HEK293 (cell line): ENCODE data around the gene CASKIN1.

Source experiments
- AEBP2 ChIP-seq: fragments of 450-650 bp; formaldehyde crosslinking; IDR thresholded peaks from 2 replicates; pipeline ENCODE4 v1.5.1; 2016; ENCODE audit warnings: missing biosample characterization, missing genetic modification characterization, borderline replicate concordance
- EGR2 ChIP-seq: fragments of 450-650 bp; formaldehyde crosslinking; IDR thresholded peaks from 2 replicates; pipeline ENCODE4 v1.5.1; 2016; ENCODE audit warnings: low read depth, missing biosample characterization, missing genetic modification characterization
- FEZF1 ChIP-seq: fragments of 450-650 bp; formaldehyde crosslinking; IDR thresholded peaks from 2 replicates; pipeline ENCODE4 v1.5.1; 2016; ENCODE audit warnings: missing biosample characterization, missing genetic modification characterization
- KLF9 ChIP-seq: fragments of 450-650 bp; formaldehyde crosslinking; IDR thresholded peaks from 2 replicates; pipeline ENCODE4 v1.5.1; 2016; ENCODE audit warnings: missing biosample characterization, missing genetic modification characterization, low read depth
- SP3 ChIP-seq: fragments of 450-650 bp; formaldehyde crosslinking; IDR thresholded peaks from 2 replicates; pipeline ENCODE4 v1.5.1; 2016; ENCODE audit warnings: missing biosample characterization, missing genetic modification characterization
- ZBTB26 ChIP-seq: fragments of 450-650 bp; formaldehyde crosslinking; optimal IDR thresholded peaks from 2 replicates; pipeline ENCODE3; 2016; ENCODE audit warnings: missing biosample characterization, mild to moderate bottlenecking, missing genetic modification characterization
- ZNF112 ChIP-seq: fragments of 450-650 bp; formaldehyde crosslinking; IDR thresholded peaks from 2 replicates; pipeline ENCODE4 v1.5.0; 2017; ENCODE audit warnings: missing biosample characterization, missing genetic modification characterization
- ZNF148 ChIP-seq: fragments of 450-650 bp; formaldehyde crosslinking; IDR thresholded peaks from 2 replicates; pipeline ENCODE4 v1.5.0; 2017; ENCODE audit warnings: missing biosample characterization, missing genetic modification characterization, borderline replicate concordance
- ZNF221 ChIP-seq: fragments of 450-650 bp; formaldehyde crosslinking; IDR thresholded peaks from 2 replicates; pipeline ENCODE4 v1.5.1; 2017; ENCODE audit warnings: missing biosample characterization, missing genetic modification characterization, borderline replicate concordance
- ZNF302 ChIP-seq: fragments of 450-650 bp; formaldehyde crosslinking; IDR thresholded peaks from 2 replicates; pipeline ENCODE4 v1.5.1; 2016; ENCODE audit warnings: missing biosample characterization, missing genetic modification characterization, low read depth
- ZNF324 ChIP-seq: fragments of 450-650 bp; formaldehyde crosslinking; IDR thresholded peaks from 2 replicates; pipeline ENCODE4 v1.5.1; 2016; ENCODE audit warnings: missing biosample characterization, missing genetic modification characterization
- ZNF354C ChIP-seq: fragments of 450-650 bp; formaldehyde crosslinking; IDR thresholded peaks from 2 replicates; pipeline ENCODE4 v1.5.1; 2016; ENCODE audit warnings: missing biosample characterization, missing genetic modification characterization, low read depth, borderline replicate concordance
- ZNF449 ChIP-seq: fragments of 450-650 bp; formaldehyde crosslinking; IDR thresholded peaks from 2 replicates; pipeline ENCODE4 v1.5.1; 2017; ENCODE audit warnings: missing biosample characterization, mild to moderate bottlenecking, missing genetic modification characterization, moderate library complexity
- ZNF488 ChIP-seq: fragments of 450-650 bp; formaldehyde crosslinking; IDR thresholded peaks from 2 replicates; pipeline ENCODE4 v1.5.1; 2016; ENCODE audit warnings: missing biosample characterization, missing genetic modification characterization
- ZNF513 ChIP-seq: fragments of 450-650 bp; IDR thresholded peaks from 2 replicates; pipeline ENCODE4 v1.5.1; 2018; ENCODE audit warnings: missing biosample characterization, missing genetic modification characterization
- ZNF529 ChIP-seq: fragments of 450-650 bp; formaldehyde crosslinking; IDR thresholded peaks from 2 replicates; pipeline ENCODE4 v1.5.1; 2017; ENCODE audit warnings: missing genetic modification characterization, missing biosample characterization; ENCODE audit not compliant: insufficient replicate concordance
- ZNF549 ChIP-seq: fragments of 450-650 bp; IDR thresholded peaks from 2 replicates; pipeline ENCODE4 v1.5.1; 2018; ENCODE audit warnings: missing biosample characterization, missing genetic modification characterization, mild to moderate bottlenecking, inconsistent platforms, moderate library complexity
- ZNF600 ChIP-seq: fragments of 450-650 bp; formaldehyde crosslinking; IDR thresholded peaks from 2 replicates; pipeline ENCODE4 v1.5.1; 2016; ENCODE audit warnings: missing biosample characterization, missing genetic modification characterization
- ZNF629 ChIP-seq: fragments of 450-650 bp; formaldehyde crosslinking; IDR thresholded peaks from 2 replicates; pipeline ENCODE4 v1.5.1; 2017; ENCODE audit warnings: missing biosample characterization, missing genetic modification characterization
- ZNF639 ChIP-seq: fragments of 450-650 bp; formaldehyde crosslinking; IDR thresholded peaks from 2 replicates; pipeline ENCODE4 v1.5.1; 2016; ENCODE audit warnings: missing biosample characterization, missing genetic modification characterization
- ZNF701 ChIP-seq: fragments of 450-650 bp; formaldehyde crosslinking; IDR thresholded peaks from 2 replicates; pipeline ENCODE4 v1.5.1; 2016; ENCODE audit warnings: missing biosample characterization, missing genetic modification characterization
- ZSCAN30 ChIP-seq: fragments of 450-650 bp; IDR thresholded peaks from 2 replicates; pipeline ENCODE4 v1.5.1; 2018; ENCODE audit warnings: missing biosample characterization, mild to moderate bottlenecking, missing genetic modification characterization, moderate library complexity

Gene CASKIN1

GRCh38 chr16:2147981-2148671, 48.3 kb downstream of the CASKIN1 start, which contains the start of gene RAB26 (continued):
- TF ChIP-seq AEBP2 (tag by site-specific recombination) (no peak), EGR2 (tag by site-specific recombination) (no peak), ZBTB26 (tag by site-specific recombination) (no peak), ZNF600 (tag by site-specific recombination) (peak; percentile 74), KLF9 (tag by site-specific recombination) (peak; percentile 54; the same call in 1 of the 2 replicates), ZNF513 (no peak), SP3 (tag by site-specific recombination) (peak; percentile 67; the same call in 1 of the 2 replicates), ZNF701 (tag by site-specific recombination) (no peak), ZNF112 (tag by site-specific recombination) (no peak), ZNF549 (no peak), ZNF529 (tag by site-specific recombination) (no peak), FEZF1 (no peak), ZNF629 (tag by site-specific recombination) (peak; percentile 31; the same call in 1 of the 2 replicates), ZNF354C (tag by site-specific recombination) (no peak), ZNF488 (tag by site-specific recombination) (no peak), ZNF148 (tag by site-specific recombination) (no peak), ZNF449 (no peak), ZNF639 (tag by site-specific recombination) (no peak), ZNF324 (tag by site-specific recombination) (no peak), ZNF221 (tag by site-specific recombination) (no peak), ZNF302 (tag by site-specific recombination) (no peak), ZSCAN30 (tag by site-specific recombination) (0 out of 2 replicates have a peak, but pooled peaks have one; percentile 9)
- TF ChIP-seq, all 188 proteins: peak for 28
